ENCODE data around the gene C6orf163.
A peak's percentile ranks its signal among the peaks of the same experiment; 100 is the strongest.

C6orf163 gene

GRCh38 chr6:87357479-87358196 is 13.0 kb downstream of the C6orf163 start:
- DNase-seq (ENCODE audit: low read depth in 2 of 2) = no peak

- no peak for DNase-seq (ENCODE audit: low read depth in 2 of 2)
Observed at GRCh38 chr6:87364602-87365252, 20.1 kb downstream of the C6orf163 start.

- no peak for DNase-seq (ENCODE audit: low read depth in 2 of 2)
Observed at GRCh38 chr6:87366072-87366827, 21.6 kb downstream of the C6orf163 start.

DNA sequence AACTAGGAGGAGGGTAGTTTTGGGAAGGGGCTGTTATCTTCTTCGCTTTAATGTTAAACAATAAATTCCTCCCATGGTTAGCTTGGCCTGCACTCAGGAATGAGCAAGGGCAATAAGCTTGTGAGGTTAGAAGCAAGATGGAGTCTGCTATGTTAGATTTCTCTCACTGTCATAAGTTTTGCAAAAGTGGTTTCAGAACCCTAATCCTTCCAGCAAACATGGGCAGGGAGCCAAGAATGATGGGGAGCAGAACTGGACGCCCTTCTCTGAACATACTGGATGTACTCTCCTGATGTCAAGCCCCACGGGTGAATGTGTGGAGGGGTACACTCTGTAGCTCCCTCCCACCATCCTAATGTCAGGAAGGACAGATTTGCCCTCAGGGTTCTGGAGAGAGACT is 22.3 kb downstream of the C6orf163 start:
- DNase-seq (ENCODE audit: low read depth in 2 of 2) = no peak

DNA sequence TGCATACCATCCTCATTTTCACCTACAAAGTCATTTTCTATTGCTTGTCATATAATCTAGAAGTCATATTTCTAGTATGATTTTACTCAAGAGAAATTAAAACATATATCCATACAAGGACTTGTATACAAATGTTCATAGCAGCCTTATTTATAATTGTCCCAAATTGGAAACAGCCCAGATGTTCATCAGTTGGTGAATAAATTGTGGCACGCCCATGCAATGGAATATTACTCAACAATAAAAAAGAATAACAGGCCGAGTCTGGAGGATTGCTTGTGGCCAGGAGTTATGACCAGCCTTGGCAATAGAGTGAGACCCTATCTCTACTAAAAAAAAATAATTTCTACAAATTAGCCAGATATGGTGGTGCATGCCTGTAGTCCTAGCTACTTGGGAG is 28.8 kb downstream of the C6orf163 start:
- no peak for DNase-seq (ENCODE audit: low read depth in 2 of 2)

DNA sequence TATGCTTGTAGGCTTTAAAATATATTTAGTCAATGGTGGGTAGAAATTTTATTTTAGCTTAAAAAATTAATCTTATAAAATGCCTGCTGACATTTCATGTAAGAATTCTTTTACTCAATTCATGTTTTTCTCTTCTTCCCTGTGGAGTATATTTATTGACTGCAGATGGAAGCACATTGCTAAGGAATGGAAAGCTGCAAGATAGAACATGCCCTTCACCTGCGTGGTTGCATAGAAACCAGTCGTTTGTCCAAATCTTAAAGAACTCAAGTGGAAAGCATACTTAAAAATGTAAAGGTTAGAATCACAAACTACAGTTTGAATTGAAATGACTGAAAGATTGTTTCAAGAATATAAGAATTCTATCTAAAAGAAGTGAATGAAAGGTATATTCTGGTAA is 30.7 kb downstream of the C6orf163 start:
- DNase-seq (ENCODE audit: low read depth in 2 of 2) = no peak

GRCh38 chr6:87376643-87377042 is 32.0 kb downstream of the C6orf163 start:
- DNase-seq (ENCODE audit: low read depth in 2 of 2) = no peak

DNA sequence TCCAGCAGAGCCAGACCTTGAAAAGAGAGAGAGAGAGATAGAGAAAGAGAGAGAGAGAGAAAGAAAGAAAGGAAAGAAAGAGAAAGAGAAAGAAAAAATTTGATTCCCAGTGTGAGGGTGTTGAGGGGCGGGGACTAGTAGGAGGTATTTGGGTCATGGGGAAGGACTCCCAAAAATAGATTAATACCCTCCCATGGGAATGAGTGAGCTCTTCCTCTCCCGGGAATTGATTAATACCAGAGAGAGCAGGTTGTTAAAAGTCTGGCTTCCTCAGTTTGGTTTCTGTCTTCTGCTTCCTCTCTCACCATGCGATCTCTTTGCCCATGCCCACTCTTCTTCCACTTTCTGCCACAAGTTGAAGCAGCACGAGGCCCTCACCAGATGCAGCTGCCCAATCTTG is 34.3 kb downstream of the C6orf163 start:
- DNase-seq (ENCODE audit: low read depth in 2 of 2) = no peak

GRCh38 chr6:87382861-87383260 is 38.2 kb downstream of the C6orf163 start:
- DNase-seq (ENCODE audit: low read depth in 2 of 2) = no peak

- DNase-seq (ENCODE audit: low read depth in 2 of 2) = no peak
Observed at GRCh38 chr6:87384038-87384437, 39.4 kb downstream of the C6orf163 start.

DNA sequence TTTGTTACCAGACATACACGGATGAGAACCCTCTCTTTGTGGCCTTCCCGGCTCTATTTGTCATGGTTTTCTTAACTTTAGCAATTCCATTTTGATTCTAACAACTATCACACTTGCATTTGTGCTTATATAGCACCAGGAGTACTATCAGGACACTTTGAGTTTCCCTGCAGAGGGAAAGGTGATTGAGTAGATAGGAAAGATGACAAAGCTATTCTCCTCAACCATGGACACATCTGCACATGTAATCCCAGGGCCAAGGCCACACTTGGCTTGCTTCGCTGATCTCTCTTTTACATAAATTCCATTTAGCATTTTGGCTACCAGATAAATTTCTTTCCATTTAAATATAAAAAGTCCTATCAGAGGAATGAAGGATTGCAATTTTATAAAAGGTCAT is 39.8 kb downstream of the C6orf163 start:
- DNase-seq (ENCODE audit: low read depth in 2 of 2) = no peak

DNA sequence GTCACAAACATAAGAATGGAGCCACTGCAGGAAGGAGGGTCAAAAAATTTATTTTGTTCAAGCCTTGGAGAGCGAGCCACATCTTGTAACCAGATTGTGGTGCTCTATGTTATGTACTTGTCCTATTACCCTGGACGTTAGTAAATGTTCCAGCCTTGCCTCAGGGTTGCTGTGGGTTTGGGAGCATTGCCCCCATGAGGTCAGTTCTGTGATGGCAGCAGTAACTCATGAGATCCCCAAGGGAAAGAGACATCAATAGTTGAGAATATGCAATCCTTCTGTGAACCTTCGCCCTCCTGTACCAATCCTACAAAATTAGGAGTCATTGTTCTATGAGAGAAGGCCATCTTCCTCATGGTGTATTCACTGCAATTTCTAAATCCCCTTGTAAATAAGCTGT is 46.7 kb downstream of the C6orf163 start:
- no peak for DNase-seq (ENCODE audit: low read depth in 2 of 2)

- no peak for DNase-seq (ENCODE audit: low read depth in 2 of 2)
Observed at GRCh38 chr6:87393026-87393622, 48.5 kb downstream of the C6orf163 start.

GRCh38 chr6:87395431-87395830 is 50.8 kb downstream of the C6orf163 start:
- no peak for DNase-seq (ENCODE audit: low read depth in 2 of 2)

- no peak for DNase-seq (ENCODE audit: low read depth in 2 of 2)
Observed at GRCh38 chr6:87396595-87397392, 52.2 kb downstream of the C6orf163 start.

- DNase-seq (ENCODE audit: low read depth in 2 of 2) = no peak
Observed at GRCh38 chr6:87397656-87398055, 53.0 kb downstream of the C6orf163 start.

DNA sequence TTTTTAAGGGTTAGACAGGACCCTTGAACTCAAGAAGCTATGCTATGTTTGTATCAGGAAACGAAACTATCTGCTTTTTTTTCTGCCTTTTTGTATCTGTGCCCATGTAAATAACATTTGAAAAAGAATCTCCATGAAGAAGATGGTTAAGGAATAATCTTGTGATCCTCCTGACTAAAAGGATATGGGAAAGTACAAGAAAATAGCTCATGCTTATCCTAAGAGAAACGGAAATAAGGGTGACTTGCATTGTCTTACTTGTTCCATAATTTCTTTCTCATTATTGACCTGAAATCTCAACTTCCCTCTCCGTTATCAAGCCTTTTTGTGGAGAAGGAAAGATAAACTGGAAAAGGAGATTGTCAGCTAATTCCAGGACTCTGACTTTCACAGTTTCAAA is 57.2 kb downstream of the C6orf163 start:
- DNase-seq (ENCODE audit: low read depth in 2 of 2) = no peak

GRCh38 chr6:87407561-87407900 is 62.9 kb downstream of the C6orf163 start:
- DNase-seq (ENCODE audit: low read depth in 2 of 2) = no peak

- DNase-seq (ENCODE audit: low read depth in 2 of 2) = peak; percentile 56 to 66
Observed at GRCh38 chr6:87407901-87408720, 63.5 kb downstream of the C6orf163 start, which contains the start of gene CFAP206. Gene CFAP206 (plus strand): TSS chr6:87407972. CDS start chr6:87409840, 1,868 bp downstream.

DNA sequence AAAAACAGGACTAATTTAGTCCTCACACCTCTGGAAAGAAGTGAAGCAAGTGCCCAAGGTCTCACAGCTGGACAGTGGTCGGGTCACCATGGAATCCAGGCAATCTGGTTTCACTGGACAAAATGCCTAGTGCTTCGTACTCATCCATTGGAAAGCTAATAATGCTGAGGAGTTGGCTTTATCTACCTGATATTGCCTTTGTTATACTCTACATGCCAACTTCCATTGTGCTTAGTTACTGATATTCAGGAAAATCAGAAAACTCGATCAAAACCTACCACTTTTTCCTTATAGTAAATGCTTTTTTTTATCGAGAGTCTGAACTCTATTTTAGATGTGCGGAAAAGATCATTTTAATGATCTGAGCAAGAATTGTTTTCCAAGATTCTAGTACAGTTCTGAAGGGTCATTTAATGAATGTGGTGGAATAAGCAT is 64.1 kb downstream of the C6orf163 start:
- no peak for DNase-seq (ENCODE audit: low read depth in 2 of 2)
